Esophagus squamous epithelium (tissue), 4 donors: ENCODE data around the gene ACTMAP.

Experiments
- CTCF ChIP-seq, 6 experiments: fragments of 450-650 bp in 4 of 6; fragments of 200-600 bp in 2 of 6; sonication (generic) in 2 of 6; IDR thresholded peaks; one replicate each; pipeline ENCODE4 v1.5.1; 2016 to 2019; ENCODE audit warnings: antibody characterized with exemption in 6 of 6, mild to moderate bottlenecking in 4 of 6, moderate library complexity in 4 of 6
- POLR2A ChIP-seq, 4 donors: fragments of 450-650 bp; IDR thresholded peaks; one replicate each; pipeline ENCODE4 v1.6.1; 2017; ENCODE audit warnings: antibody characterized with exemption in 4 of 4, mild to moderate bottlenecking in 4 of 4, moderate library complexity in 3 of 4

GRCh38 chr19:40758491-40758890 is 8.2 kb upstream of the ACTMAP start:
- no peak for TF ChIP-seq CTCF (IDR thresholded peaks at IDR 0.05)
- no peak for TF ChIP-seq POLR2A (IDR thresholded peaks at IDR 0.05)
